ENCODE results near the gene GNAI3. TPM values are rescaled to one million over a fixed set of nuclear protein-coding genes. Genes with fewer than 3 reads are reported as not detected.

Gene GNAI3
- total and polyA plus RNA-seq, 2 experiments from 2014 or later: 14.9 TPM

DNA sequence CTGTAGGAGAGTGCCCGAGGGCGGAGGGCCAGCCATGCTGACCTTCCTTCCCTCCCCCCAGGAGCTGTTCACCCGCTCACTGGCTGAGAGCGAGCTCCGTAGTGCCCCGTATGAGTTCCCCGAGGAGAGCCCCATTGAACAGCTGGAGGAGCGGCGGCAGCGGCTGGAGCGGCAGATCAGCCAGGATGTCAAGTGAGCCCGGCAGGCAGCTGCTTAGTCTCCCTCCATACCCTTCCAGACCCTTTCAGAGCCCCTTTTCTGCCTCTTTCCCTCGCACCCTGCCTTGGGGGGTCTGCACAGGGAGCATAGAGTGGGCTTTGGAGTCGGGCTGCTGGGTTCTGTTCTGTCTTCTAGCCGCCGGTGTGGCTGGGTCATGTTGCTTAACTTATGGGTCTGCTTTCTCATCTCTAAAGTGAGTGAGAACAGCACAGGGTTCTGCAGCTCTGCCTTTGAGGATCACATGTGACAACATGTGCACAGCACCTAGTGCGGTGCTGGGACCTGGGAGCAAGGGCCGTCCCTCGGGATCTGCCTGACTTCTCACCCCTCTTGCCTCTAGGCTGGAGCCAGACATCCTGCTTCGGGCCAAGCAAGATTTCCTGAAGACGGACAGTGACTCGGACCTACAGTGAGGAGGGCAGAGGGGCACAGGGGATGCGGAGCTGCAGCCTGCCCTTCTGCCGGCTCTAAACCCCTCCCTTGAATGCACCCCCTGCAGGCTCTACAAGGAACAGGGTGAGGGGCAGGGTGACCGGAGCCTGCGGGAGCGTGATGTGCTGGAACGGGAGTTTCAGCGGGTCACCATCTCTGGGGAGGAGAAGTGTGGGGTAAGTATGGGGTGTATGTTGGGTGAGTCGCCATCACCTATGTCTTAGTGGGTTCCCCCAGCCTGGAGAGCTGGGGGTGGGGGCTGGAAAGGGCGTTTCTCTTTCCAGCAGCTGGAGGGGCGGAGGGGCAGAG lies 77.5 kb downstream of the GNAI3 start:
- Histone ChIP-seq H3K9me2 (ENCODE audit: insufficient read depth) (no peaks in the 10 kb centered on the region), H2AFZ (no peak overlapping the region), H3K9me3 (ENCODE audit: low read depth) (no peaks in the 10 kb centered on the region), H3K27me3 (replicated peaks; ENCODE audit: insufficient read depth) (no peaks in the 10 kb centered on the region), H3K4me1 (ENCODE audit: insufficient read depth) (peaks cover 31% of the 10 kb centered on the region; the same call in 1 of the 2 replicates), H3K27ac (no peak overlapping the region), H3K4me3 (no peak overlapping the region), H4K20me1 (ENCODE audit: insufficient read depth) (no peaks in the 10 kb centered on the region; the same call in 1 of the 2 replicates), H3K79me2 (ENCODE audit: insufficient read depth) (peaks cover 55% of the 10 kb centered on the region), H3K4me2 (ENCODE audit: unreplicated experiment) (no peak overlapping the region), H3F3A (ENCODE audit: insufficient read depth) (no peaks in the 10 kb centered on the region), H3K36me3 (ENCODE audit: low read depth) (peaks cover 9% of the 10 kb centered on the region; the same call in 1 of the 2 replicates), H3K9ac (no peak overlapping the region)
- TF ChIP-seq EZH2phosphoT487 (IDR thresholded peaks at IDR 0.05; ENCODE audit: insufficient read depth, low read depth) (no peak), EZH2 (IDR thresholded peaks at IDR 0.05; ENCODE audit: insufficient read depth, poor library complexity, severe bottlenecking) (no peak)
- in situ Hi-C loops (cut with MboI): loop anchor here (5.0 kb wide), 1 partner anchor 79 kb away; the partner anchor contains the start of gene GNAI3
- no peak for DNase-seq
- 85 to 86% methylated on average over 31 to 32 of the region's 32 CpGs for WGBS, 2 experiments (ENCODE audit: low coverage in 1 of 2, low lambda C conversion rate in 2 of 2, missing lambda C conversion rate in 2 of 2)

DNA sequence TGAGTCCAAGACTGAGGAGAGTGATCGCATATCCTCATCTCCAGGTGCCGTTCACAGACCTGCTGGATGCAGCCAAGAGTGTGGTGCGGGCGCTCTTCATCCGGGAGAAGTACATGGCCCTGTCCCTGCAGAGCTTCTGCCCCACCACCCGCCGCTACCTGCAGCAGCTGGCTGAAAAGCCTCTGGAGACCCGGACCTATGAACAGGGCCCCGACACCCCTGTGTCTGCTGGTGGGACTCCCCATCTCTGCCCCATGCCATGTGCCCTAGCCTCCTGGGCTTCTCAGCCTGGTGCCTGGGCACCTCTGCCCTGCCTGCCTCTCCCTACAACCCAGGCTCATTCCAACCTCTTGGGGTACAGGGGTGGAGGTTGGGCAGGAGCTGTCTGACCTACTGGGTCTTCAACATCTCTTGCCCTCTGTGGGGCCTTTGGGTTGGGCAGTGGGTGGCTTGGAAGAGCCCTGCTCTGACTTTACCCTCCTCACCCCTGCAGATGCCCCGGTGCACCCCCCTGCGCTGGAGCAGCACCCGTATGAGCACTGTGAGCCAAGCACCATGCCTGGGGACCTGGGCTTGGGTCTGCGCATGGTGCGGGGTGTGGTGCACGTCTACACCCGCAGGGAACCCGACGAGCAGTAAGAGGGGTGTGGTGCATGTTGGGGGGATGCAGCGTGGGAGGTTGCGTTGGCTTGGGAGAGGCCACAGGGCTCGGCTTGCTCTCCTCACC lies 78.4 kb downstream of the GNAI3 start:
- TF ChIP-seq EZH2phosphoT487 (IDR thresholded peaks at IDR 0.05; ENCODE audit: insufficient read depth, low read depth) (no peak), EZH2 (IDR thresholded peaks at IDR 0.05; ENCODE audit: insufficient read depth, poor library complexity, severe bottlenecking) (no peak)
- Histone ChIP-seq H4K20me1 (ENCODE audit: insufficient read depth) (no peaks in the 10 kb centered on the region; the same call in 1 of the 2 replicates), H3F3A (ENCODE audit: insufficient read depth) (no peaks in the 10 kb centered on the region), H3K4me3 (no peak overlapping the region), H3K9me2 (ENCODE audit: insufficient read depth) (no peaks in the 10 kb centered on the region), H3K27ac (no peak overlapping the region), H3K27me3 (replicated peaks; ENCODE audit: insufficient read depth) (no peaks in the 10 kb centered on the region), H3K36me3 (ENCODE audit: low read depth) (peaks cover 16% of the 10 kb centered on the region; the same call in 1 of the 2 replicates), H2AFZ (no peak overlapping the region), H3K79me2 (ENCODE audit: insufficient read depth) (peaks cover 46% of the 10 kb centered on the region), H3K9ac (no peak overlapping the region), H3K4me2 (ENCODE audit: unreplicated experiment) (no peak overlapping the region), H3K4me1 (ENCODE audit: insufficient read depth) (peaks cover 28% of the 10 kb centered on the region; the same call in 1 of the 2 replicates), H3K9me3 (ENCODE audit: low read depth) (no peaks in the 10 kb centered on the region)
- in situ Hi-C loops (cut with MboI): loop anchor here (5.0 kb wide), 1 partner anchor 80 kb away; the partner anchor contains the start of gene GNAI3
- no peak for DNase-seq
- WGBS, 2 experiments (ENCODE audit: low coverage in 1 of 2, low lambda C conversion rate in 2 of 2, missing lambda C conversion rate in 2 of 2): 94% methylated on average over 20 of the region's 21 CpGs

DNA sequence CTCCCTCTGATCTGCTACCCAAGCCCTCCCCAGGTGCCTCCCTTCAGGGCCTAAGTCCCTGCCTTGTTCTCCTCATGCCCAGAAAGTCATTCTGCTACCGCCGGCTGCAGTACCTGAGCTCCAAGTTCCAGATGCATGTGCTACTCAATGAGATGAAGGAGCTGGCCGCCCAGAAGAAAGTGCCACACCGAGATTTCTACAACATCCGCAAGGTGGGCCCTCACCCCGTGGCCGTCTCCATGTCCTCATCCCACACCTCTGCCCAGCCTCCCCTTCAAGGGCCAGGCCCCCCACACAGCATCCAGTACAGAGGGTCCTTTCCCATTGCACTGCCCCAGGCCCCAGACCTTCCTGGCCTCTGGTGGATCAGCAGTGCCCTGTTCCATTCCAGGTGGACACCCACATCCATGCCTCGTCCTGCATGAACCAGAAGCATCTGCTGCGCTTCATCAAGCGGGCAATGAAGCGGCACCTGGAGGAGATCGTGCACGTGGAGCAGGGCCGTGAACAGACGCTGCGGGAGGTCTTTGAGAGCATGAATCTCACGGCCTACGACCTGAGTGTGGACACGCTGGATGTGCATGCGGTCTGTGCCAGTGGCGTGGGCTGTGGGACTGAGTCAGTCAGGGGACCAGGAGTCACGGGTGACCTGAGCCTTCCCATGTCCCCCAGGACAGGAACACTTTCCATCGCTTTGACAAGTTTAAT lies 79.4 kb downstream of the GNAI3 start:
- H3F3A ChIP-seq (ENCODE audit: insufficient read depth): peaks cover 1% of the 10 kb centered on the region; the same call in 1 of the 2 replicates
- in situ Hi-C loops (cut with MboI): loop anchor here (5.0 kb wide), 1 partner anchor 81 kb away; the partner anchor contains the start of gene GNAI3
- DNase-seq: no peak
- peaks cover 18% of the 10 kb centered on the region; the same call in 1 of the 2 replicates for H3K4me1 ChIP-seq (ENCODE audit: insufficient read depth)
- TF ChIP-seq EZH2phosphoT487 (IDR thresholded peaks at IDR 0.05; ENCODE audit: insufficient read depth, low read depth): no peak
- TF ChIP-seq EZH2 (IDR thresholded peaks at IDR 0.05; ENCODE audit: insufficient read depth, poor library complexity, severe bottlenecking): no peak
- no peak overlapping the region for H3K4me2 ChIP-seq (ENCODE audit: unreplicated experiment)
- H3K9me2 ChIP-seq (ENCODE audit: insufficient read depth): no peaks in the 10 kb centered on the region
- H3K27me3 ChIP-seq (replicated peaks; ENCODE audit: insufficient read depth): no peaks in the 10 kb centered on the region
- peaks cover 36% of the 10 kb centered on the region for H3K79me2 ChIP-seq (ENCODE audit: insufficient read depth)
- no peaks in the 10 kb centered on the region for H3K9me3 ChIP-seq (ENCODE audit: low read depth)
- 91 to 94% methylated on average over 22 to 23 of the region's 23 CpGs for WGBS, 2 experiments (ENCODE audit: low coverage in 1 of 2, low lambda C conversion rate in 2 of 2, missing lambda C conversion rate in 2 of 2)
- no peaks in the 10 kb centered on the region; the same call in 1 of the 2 replicates for H4K20me1 ChIP-seq (ENCODE audit: insufficient read depth)
- no peak overlapping the region for H2AFZ ChIP-seq
- H3K4me3 ChIP-seq: no peak overlapping the region
- no peak overlapping the region for H3K27ac ChIP-seq
- peaks cover 16% of the 10 kb centered on the region; the same call in 1 of the 2 replicates for H3K36me3 ChIP-seq (ENCODE audit: low read depth)
- no peak overlapping the region for H3K9ac ChIP-seq

All from GM23248 (cell line).